WTC11 (cell line): ENCODE results near the gene GLTPD2. TPM values are rescaled to one million over a fixed set of nuclear protein-coding genes. Genes with fewer than 3 reads are reported as not detected.

Experiments
- ATAC-seq: fragments of 200-7000 bp; cut with Tn5 transposase; 2 replicates; pipeline ENCODE4 v1.10.0; 2021; ENCODE audit warnings: mild to moderate bottlenecking, moderate library complexity
- Bru-seq: library from RNA; stranded (reverse); fragments of 400-500 nt; gene quantifications from one replicate; lab custom pipeline; 2021; lab: Mats Ljungman, UMichigan
- CTCF ChIA-PET: fragments of 300-600 bp; sonication (Branson Sonifier 250); formaldehyde crosslinking; loops from one replicate; lab custom pipeline; 2021; ENCODE audit warnings: antibody characterized with exemption; lab: Charles Lee
- POLR2A ChIA-PET: fragments of 350-600 bp; sonication (Branson Sonifier 250); formaldehyde crosslinking; loops from one replicate; lab custom pipeline; 2021; ENCODE audit warnings: antibody characterized with exemption; lab: Charles Lee
- DNase-seq: peaks from one replicate; pipeline ENCODE4 v3.0.0; 2021; ENCODE audit warnings: low spot score
- H3K27ac Mint-ChIP-seq: 2 replicates; pipeline ENCODE4 v1.8.0; 2021; ENCODE audit warnings: mixed read lengths
- H3K27me3 Mint-ChIP-seq: 2 replicates; pipeline ENCODE4 v1.8.0; 2021; ENCODE audit warnings: low read depth, mild to moderate bottlenecking, moderate library complexity, mixed read lengths
- H3K36me3 Mint-ChIP-seq: 2 replicates; pipeline ENCODE4 v1.8.0; 2021; ENCODE audit warnings: mixed read lengths
- H3K4me1 Mint-ChIP-seq: 2 replicates; pipeline ENCODE4 v1.8.0; 2022; ENCODE audit warnings: mixed read lengths
- H3K4me3 Mint-ChIP-seq: 2 replicates; pipeline ENCODE4 v1.8.0; 2021; ENCODE audit warnings: mild to moderate bottlenecking, moderate library complexity, mixed read lengths
- H3K9me3 Mint-ChIP-seq: 2 replicates; pipeline ENCODE4 v1.8.0; 2021; ENCODE audit warnings: mixed read lengths
- ATF1 ChIP-seq: sonication (generic); formaldehyde crosslinking; IDR thresholded peaks from 2 replicates; pipeline ENCODE4 v1.8.1; 2023; ENCODE audit warnings: mild to moderate bottlenecking, moderate library complexity, missing genetic modification reagents
- CBFB ChIP-seq: sonication (generic); formaldehyde crosslinking; IDR thresholded peaks from 2 replicates; pipeline ENCODE4 v1.8.1; 2022; ENCODE audit warnings: mild to moderate bottlenecking, low read depth, missing genetic modification reagents
- CREM ChIP-seq: sonication (generic); formaldehyde crosslinking; IDR thresholded peaks from 2 replicates; pipeline ENCODE4 v1.8.1; 2022; ENCODE audit warnings: mild to moderate bottlenecking, missing genetic modification reagents, moderate library complexity
- FOXP1 ChIP-seq: sonication (generic); formaldehyde crosslinking; IDR thresholded peaks from 2 replicates; pipeline ENCODE4 v1.8.0; 2022; ENCODE audit warnings: missing genetic modification reagents, mild to moderate bottlenecking, moderate library complexity, borderline replicate concordance
- GABPB1 ChIP-seq: sonication (generic); formaldehyde crosslinking; IDR thresholded peaks from 2 replicates; pipeline ENCODE4 v1.8.1; 2023; ENCODE audit warnings: mild to moderate bottlenecking, missing genetic modification reagents
- JUN ChIP-seq: sonication (generic); formaldehyde crosslinking; IDR thresholded peaks from 2 replicates; pipeline ENCODE4 v1.8.0; 2023; ENCODE audit warnings: mild to moderate bottlenecking, missing genetic modification reagents
- MYBL2 ChIP-seq: sonication (generic); formaldehyde crosslinking; IDR thresholded peaks from 2 replicates; pipeline ENCODE4 v1.8.1; 2023; ENCODE audit warnings: mild to moderate bottlenecking, moderate library complexity, missing genetic modification reagents
- NR3C1 ChIP-seq: sonication (generic); formaldehyde crosslinking; conservative IDR thresholded peaks from 2 replicates; pipeline ENCODE4 v1.8.1; 2023; ENCODE audit warnings: low read depth, mild to moderate bottlenecking, missing genetic modification reagents
- PRRX2 ChIP-seq: fragments of 250-450 bp; sonication (Bioruptor Pico); IDR thresholded peaks from 2 replicates; pipeline ENCODE4 v1.8.0; 2021; ENCODE audit warnings: mild to moderate bottlenecking
- SP1 ChIP-seq: sonication (generic); formaldehyde crosslinking; conservative IDR thresholded peaks from 2 replicates; pipeline ENCODE4 v1.8.1; 2022; ENCODE audit warnings: missing genetic modification reagents
- TCF7 ChIP-seq: sonication (generic); formaldehyde crosslinking; IDR thresholded peaks from 2 replicates; pipeline ENCODE4 v1.8.0; 2022; ENCODE audit warnings: mild to moderate bottlenecking, low read depth, missing genetic modification reagents, moderate library complexity
- TP53 ChIP-seq: sonication (generic); formaldehyde crosslinking; IDR thresholded peaks from 2 replicates; pipeline ENCODE4 v1.8.1; 2023; ENCODE audit warnings: mild to moderate bottlenecking, missing genetic modification reagents
- ZNF263 ChIP-seq: sonication (generic); formaldehyde crosslinking; IDR thresholded peaks from 2 replicates; pipeline ENCODE4 v1.8.1; 2022; ENCODE audit warnings: low read depth, mild to moderate bottlenecking, moderate library complexity, missing genetic modification reagents
- ZNF396 ChIP-seq: fragments of 250-450 bp; sonication (Bioruptor Pico); IDR thresholded peaks from 2 replicates; pipeline ENCODE4 v1.8.0; 2021; ENCODE audit warnings: mild to moderate bottlenecking, moderate library complexity, borderline replicate concordance
- ZNF423 ChIP-seq: fragments of 250-450 bp; sonication (Bioruptor Pico); IDR thresholded peaks from 2 replicates; pipeline ENCODE4 v2.1.2; 2022; ENCODE audit warnings: mild to moderate bottlenecking, moderate library complexity
- long read RNA-seq, 3 experiments: library from RNA in 1 of 3; library from capped mRNA in 1 of 3; library from polyadenylated mRNA in 1 of 3; unstranded in 2 of 3; stranded (forward) in 1 of 3; transcript quantifications; one replicate each; pipeline ENCODE4 v2.0.0, GENCODE V29; 2021
- total RNA-seq: library from RNA; stranded (reverse); gene quantifications from 3 replicates; pipeline ENCODE4 v1.2.3, GENCODE V29; 2021
- TF ChIP-seq, protein P1 (sequence below): sonication (generic); formaldehyde crosslinking; IDR thresholded peaks from 2 replicates; pipeline ENCODE4 v1.8.0; 2022; ENCODE audit warnings: mild to moderate bottlenecking, missing genetic modification reagents
- TF ChIP-seq, protein P2 (sequence below): sonication (generic); formaldehyde crosslinking; IDR thresholded peaks from 2 replicates; pipeline ENCODE4 v1.8.1; 2023; ENCODE audit warnings: mild to moderate bottlenecking, moderate library complexity, missing genetic modification reagents
- TF ChIP-seq, protein P3 (sequence below): sonication (generic); formaldehyde crosslinking; IDR thresholded peaks from 2 replicates; pipeline ENCODE4 v1.8.1; 2022; ENCODE audit warnings: mild to moderate bottlenecking, missing genetic modification reagents, moderate library complexity, borderline replicate concordance
- TF ChIP-seq, protein P4 (sequence below): fragments of 250-450 bp; sonication (Bioruptor Pico); IDR thresholded peaks from 2 replicates; pipeline ENCODE4 v1.9.0; 2021; ENCODE audit warnings: moderate library complexity, mild to moderate bottlenecking, inconsistent platforms, borderline replicate concordance
- TF ChIP-seq, protein P5 (sequence below): sonication (generic); formaldehyde crosslinking; IDR thresholded peaks from 2 replicates; pipeline ENCODE4 v1.8.0; 2022; ENCODE audit warnings: mild to moderate bottlenecking, missing genetic modification reagents

Gene GLTPD2
- total RNA-seq (0.41 to 0.44 TPM in 2 of 3 replicates, not detected in the other), Bru-seq, nascent RNA (not detected)
- long read RNA-seq, experiment 1, result 0 reads
- long read RNA-seq, experiment 2, result 0 reads
- long read RNA-seq, experiment 3, result 0 reads

DNA sequence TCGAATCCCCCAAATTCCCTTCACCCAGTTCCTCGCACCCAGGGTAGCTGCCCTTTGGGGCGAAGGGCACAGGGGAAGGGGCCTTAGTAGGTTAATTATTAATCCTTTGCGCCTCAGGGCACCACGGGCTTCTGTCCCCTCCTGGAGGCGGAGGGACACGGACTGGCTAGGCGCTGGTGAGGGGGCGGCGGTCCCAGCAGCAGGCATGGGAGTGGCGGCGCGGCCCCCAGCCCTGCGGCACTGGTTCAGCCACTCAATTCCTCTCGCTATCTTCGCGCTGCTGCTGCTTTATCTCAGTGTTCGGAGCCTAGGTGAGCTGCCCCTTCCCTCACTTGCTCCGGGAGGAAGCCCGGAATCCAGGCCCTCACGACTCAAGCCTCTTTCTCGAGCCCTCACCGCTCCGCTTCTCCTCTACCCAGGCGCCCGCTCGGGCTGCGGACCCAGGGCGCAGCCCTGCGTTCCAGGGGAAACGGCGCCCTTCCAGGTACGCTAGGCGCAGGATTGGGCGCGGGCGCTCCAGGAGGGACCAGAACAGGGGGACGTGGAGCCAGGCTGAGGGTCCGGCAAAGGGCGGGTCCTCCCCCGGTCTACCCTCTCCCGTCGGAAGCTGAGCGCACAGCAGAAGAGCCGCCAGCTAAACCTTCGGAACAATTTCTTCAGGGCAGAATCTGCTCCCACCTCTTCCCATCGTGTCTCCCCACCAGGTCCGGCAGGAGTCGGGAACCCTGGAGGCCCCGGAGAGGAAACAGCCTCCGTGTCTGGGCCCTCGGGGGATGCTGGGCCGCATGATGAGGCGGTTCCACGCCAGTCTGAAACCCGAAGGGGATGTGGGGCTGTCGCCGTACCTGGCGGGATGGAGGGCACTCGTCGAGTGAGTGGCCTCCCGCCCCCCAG lies at the start of gene GLTPD2:
TSS of gene GLTPD2 (plus strand) at position 158 of the 894 bp plus-strand sequence. CDS start at position 206, 48 bp downstream.
- TF ChIP-seq, protein P1, sequence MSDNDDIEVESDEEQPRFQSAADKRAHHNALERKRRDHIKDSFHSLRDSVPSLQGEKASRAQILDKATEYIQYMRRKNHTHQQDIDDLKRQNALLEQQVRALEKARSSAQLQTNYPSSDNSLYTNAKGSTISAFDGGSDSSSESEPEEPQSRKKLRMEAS (CRISPR knock-in tag), result 0 out of 2 replicates have a peak, but pooled peaks have one; percentile 6
- TF ChIP-seq GABPB1 (CRISPR knock-in tag) (peak; percentile 24; the same call in 1 of the 2 replicates), TCF7 (CRISPR knock-in tag) (no peak)
- Mint-ChIP-seq H3K4me1 (peaks cover 33% of the 10 kb centered on the region), H3K27me3 (peaks cover 55% of the 10 kb centered on the region), H3K27ac (no peak within 1 kb of the TSS), H3K36me3 (no peaks in the 10 kb centered on the region), H3K9me3 (no peaks in the 10 kb centered on the region), H3K4me3 (peak within 1 kb of the TSS; percentile 80)
- ATAC-seq (peak; percentile 17), DNase-seq (peak; percentile 34)
- CTCF ChIA-PET, result interaction anchor here (0.7 to 3.2 kb wide), 26 partner anchors 9 to 286 kb away, joined by 3 to 27 read pairs (median 5); partner anchors contain the start of genes ARRB2, C17orf107, MED11 and PLD2
- POLR2A ChIA-PET, result no interaction called here

DNA sequence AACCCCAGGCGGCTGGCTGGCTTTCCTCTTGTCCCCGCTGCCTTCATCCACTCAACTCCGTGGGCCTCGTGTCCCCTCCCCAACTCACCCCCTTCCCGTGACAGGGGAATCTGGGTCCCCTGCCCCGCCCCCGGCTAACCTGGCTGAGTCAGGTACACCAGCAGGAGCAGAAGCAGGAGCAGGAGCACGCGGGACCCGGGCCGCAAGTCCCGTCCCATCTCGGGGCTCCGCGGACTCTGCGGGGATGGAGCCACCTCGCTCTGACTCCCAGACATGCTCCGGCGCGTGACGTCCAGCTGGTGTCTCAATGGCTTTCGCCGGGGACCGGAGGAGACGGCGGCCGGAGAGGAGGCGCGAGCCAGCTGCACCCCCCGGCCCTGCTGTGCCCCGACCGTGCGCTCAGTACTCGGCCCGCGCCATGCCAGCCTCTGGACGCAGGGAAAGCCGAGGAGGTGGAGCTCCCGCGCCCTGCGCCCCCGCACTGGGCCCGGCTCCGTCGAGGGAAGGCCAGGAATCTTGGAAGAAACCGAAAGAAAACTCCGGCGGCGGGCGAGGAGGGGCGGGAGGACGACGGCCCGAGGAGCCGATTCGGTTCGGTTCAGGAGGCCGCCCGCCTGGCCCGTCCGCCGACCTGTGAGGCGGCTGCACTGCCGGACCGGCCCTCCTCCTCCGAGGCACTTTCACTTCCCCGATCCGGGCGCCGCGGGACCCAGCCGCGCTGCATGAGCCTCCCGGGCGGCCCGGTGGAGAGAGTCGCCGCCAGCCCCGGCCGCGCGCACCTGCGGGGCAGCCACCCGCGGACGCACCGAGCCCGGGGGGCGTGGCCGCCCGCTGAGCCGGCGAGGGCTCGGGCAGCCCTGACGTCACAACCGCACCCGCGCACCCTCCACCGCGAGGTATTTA lies 49.4 kb upstream of the GLTPD2 start, which contains the start of the genes CXCL16 and ZMYND15:
TSS of gene CXCL16 (minus strand) at position 807 of the 903 bp plus-strand sequence. CDS start at position 218, 589 bp downstream.
TSS of gene ZMYND15 (plus strand) at position 712 of the 903 bp plus-strand sequence. CDS start 716 bp downstream, outside the sequence.
- peak; percentile 47 for DNase-seq
- ChIA-PET CTCF (interaction anchor here (0.8 kb wide), 1 partner anchor 170 kb away, joined by 3 read pairs; no protein-coding TSS in a partner anchor), POLR2A (interaction anchor here (0.6 kb wide), 1 partner anchor 39 kb away, joined by 8 read pairs; no protein-coding TSS in a partner anchor)
- Mint-ChIP-seq H3K4me3 (peak within 1 kb of the TSS; percentile 78), H3K27me3 (peaks cover 88% of the 10 kb centered on the region), H3K9me3 (no peaks in the 10 kb centered on the region), H3K36me3 (no peaks in the 10 kb centered on the region), H3K4me1 (peaks cover 13% of the 10 kb centered on the region), H3K27ac (no peak within 1 kb of the TSS)
- TF ChIP-seq FOXP1 (CRISPR knock-in tag) (peak; percentile 51), SP1 (peak; percentile 6; the same call in 1 of the 2 replicates), CBFB (CRISPR knock-in tag) (no peak), JUN (no peak), MYBL2 (CRISPR knock-in tag) (0 out of 2 replicates have a peak, but pooled peaks have one; percentile 61), ZNF423 (peak; percentile 86), GABPB1 (CRISPR knock-in tag) (no peak), ZNF396 (CRISPR knock-in tag) (no peak), PRRX2 (CRISPR knock-in tag) (no peak), NR3C1 (CRISPR knock-in tag) (no peak), TP53 (CRISPR knock-in tag) (0 out of 2 replicates have a peak, but pooled peaks have one; percentile 42), CREM (CRISPR knock-in tag) (0 out of 2 replicates have a peak, but pooled peaks have one; percentile 52), ZNF263 (CRISPR knock-in tag) (no peak), ATF1 (CRISPR knock-in tag) (0 out of 2 replicates have a peak, but pooled peaks have one; percentile 32)
- TF ChIP-seq, protein P2, sequence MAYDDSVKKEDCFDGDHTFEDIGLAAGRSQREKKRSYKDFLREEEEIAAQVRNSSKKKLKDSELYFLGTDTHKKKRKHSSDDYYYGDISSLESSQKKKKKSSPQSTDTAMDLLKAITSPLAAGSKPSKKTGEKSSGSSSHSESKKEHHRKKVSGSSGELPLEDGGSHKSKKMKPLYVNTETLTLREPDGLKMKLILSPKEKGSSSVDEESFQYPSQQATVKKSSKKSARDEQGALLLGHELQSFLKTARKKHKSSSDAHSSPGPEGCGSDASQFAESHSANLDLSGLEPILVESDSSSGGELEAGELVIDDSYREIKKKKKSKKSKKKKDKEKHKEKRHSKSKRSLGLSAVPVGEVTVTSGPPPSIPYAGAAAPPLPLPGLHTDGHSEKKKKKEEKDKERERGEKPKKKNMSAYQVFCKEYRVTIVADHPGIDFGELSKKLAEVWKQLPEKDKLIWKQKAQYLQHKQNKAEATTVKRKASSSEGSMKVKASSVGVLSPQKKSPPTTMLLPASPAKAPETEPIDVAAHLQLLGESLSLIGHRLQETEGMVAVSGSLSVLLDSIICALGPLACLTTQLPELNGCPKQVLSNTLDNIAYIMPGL, result no peak; the same call in 1 of the 2 replicates
- TF ChIP-seq, protein P3, sequence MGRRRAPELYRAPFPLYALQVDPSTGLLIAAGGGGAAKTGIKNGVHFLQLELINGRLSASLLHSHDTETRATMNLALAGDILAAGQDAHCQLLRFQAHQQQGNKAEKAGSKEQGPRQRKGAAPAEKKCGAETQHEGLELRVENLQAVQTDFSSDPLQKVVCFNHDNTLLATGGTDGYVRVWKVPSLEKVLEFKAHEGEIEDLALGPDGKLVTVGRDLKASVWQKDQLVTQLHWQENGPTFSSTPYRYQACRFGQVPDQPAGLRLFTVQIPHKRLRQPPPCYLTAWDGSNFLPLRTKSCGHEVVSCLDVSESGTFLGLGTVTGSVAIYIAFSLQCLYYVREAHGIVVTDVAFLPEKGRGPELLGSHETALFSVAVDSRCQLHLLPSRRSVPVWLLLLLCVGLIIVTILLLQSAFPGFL (CRISPR knock-in tag), result no peak
- TF ChIP-seq, protein P4, sequence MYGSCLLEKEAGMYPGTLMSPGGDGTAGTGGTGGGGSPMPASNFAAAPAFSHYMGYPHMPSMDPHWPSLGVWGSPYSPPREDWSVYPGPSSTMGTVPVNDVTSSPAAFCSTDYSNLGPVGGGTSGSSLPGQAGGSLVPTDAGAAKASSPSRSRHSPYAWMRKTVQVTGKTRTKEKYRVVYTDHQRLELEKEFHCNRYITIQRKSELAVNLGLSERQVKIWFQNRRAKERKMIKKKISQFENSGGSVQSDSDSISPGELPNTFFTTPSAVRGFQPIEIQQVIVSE (CRISPR knock-in tag), result no peak
- TF ChIP-seq, protein P1 (CRISPR knock-in tag), result peak; percentile 25; the same call in 1 of the 2 replicates
- TF ChIP-seq, protein P5, sequence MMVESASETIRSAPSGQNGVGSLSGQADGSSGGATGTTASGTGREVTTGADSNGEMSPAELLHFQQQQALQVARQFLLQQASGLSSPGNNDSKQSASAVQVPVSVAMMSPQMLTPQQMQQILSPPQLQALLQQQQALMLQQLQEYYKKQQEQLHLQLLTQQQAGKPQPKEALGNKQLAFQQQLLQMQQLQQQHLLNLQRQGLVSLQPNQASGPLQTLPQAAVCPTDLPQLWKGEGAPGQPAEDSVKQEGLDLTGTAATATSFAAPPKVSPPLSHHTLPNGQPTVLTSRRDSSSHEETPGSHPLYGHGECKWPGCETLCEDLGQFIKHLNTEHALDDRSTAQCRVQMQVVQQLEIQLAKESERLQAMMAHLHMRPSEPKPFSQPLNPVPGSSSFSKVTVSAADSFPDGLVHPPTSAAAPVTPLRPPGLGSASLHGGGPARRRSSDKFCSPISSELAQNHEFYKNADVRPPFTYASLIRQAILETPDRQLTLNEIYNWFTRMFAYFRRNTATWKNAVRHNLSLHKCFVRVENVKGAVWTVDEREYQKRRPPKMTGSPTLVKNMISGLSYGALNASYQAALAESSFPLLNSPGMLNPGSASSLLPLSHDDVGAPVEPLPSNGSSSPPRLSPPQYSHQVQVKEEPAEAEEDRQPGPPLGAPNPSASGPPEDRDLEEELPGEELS (CRISPR knock-in tag), result 0 out of 2 replicates have a peak, but pooled peaks have one; percentile 16
- ATAC-seq, result peak; percentile 62
